ENCODE measurements around the gene UEVLD.

UEVLD gene

GRCh38 chr11:18588297-18589252, at the start of gene UEVLD:
Gene UEVLD, minus strand, starts transcription at chr11:18588734. Its CDS starts 80 bp downstream, at chr11:18588654.
- H3K27ac ChIP-seq = peak within 1 kb of the TSS; percentile 74
- DNase-seq (ENCODE audit: low spot score) = peak; percentile 94
- no peak for TF ChIP-seq CTCF (conservative IDR thresholded peaks at IDR 0.05; ENCODE audit: low read depth)
- ChIA-PET POLR2A (ENCODE audit: low non-redundant PET) (interaction anchor here (0.9 kb wide), 1 partner anchor 46 kb away, joined by 3 read pairs; the partner anchor contains the start of gene SPTY2D1), CTCF (interaction anchor here (1.0 kb wide), 1 partner anchor 48 kb away, joined by 3 read pairs; no protein-coding TSS in a partner anchor)

DNA sequence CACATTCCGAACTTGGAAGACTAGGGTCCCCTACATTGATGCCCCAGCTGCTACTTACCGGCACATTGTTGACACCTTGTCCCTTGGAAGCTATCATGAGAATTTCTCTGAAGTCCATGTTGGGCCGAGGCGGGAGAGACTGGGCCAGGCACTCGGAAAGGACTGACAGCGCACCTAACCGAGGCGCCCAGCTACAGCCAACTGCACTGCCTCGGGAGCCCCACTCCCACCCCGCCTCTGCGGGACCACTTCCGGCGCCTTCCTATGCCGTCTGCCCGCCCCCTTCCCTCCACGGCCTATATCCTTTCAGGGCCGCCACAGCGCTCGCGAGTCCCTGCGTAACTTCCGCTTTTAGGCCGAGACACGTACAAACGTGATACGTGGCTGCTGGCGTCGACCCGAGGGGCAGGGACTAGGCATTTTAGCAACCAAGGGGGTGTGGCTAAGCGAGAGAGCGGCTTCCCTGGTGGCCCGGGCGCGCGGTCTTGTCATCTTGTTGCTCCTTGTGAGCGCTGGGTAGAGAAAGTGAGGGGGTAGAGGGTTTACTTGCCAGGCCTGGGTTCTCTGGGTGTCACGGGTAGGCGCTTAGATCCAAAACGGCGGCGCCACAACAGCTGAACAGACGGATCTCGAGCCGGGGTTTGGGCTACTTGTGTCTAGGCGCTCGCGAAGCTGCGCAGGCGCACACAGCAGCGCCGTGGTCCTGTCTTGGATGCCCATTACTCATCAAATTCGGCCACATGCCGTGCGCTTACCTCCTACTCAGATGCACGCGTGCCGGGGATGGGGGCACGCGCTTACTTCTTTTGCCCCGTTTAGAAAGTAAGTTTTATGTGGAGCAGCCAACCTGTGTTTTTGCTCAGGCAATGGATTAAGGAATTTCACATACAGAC, 45.9 kb upstream of the UEVLD start, which contains the start of gene SPTY2D1:
TSS of gene SPTY2D1 (minus strand) at position 203 of the 893 bp plus-strand sequence. CDS start at position 118, 85 bp downstream.
- POLR2A ChIA-PET (ENCODE audit: low non-redundant PET) = interaction anchor here (0.5 to 1.1 kb wide), 3 partner anchors 43 to 53 kb away, joined by 3 to 6 read pairs (median 4); partner anchors contain the start of gene UEVLD

GRCh38 chr11:18633256-18634139, 45.0 kb upstream of the UEVLD start:
- TF ChIP-seq CTCF (conservative IDR thresholded peaks at IDR 0.05; ENCODE audit: low read depth) = no peak
- ChIA-PET POLR2A (ENCODE audit: low non-redundant PET) (interaction anchor here (0.5 to 1.1 kb wide), 3 partner anchors 45 to 1688 kb away, joined by 3 to 7 read pairs (median 3); partner anchors contain the start of genes GTF2H1 and UEVLD), CTCF (interaction anchor here (0.6 kb wide), 2 partner anchors 32 to 94 kb away, joined by 3 read pairs; no protein-coding TSS in a partner anchor)
- peak overlapping the region; percentile 87 for H3K27ac ChIP-seq
- no peak for DNase-seq (ENCODE audit: low spot score)

More for the DNA sequence above, 45.9 kb upstream of the UEVLD start, which contains the start of gene SPTY2D1:
- CTCF ChIA-PET = interaction anchor here (0.6 to 0.9 kb wide), 3 partner anchors 33 to 97 kb away, joined by 3 to 5 read pairs (median 3); no protein-coding TSS in a partner anchor
- peak; percentile 96 for DNase-seq (ENCODE audit: low spot score)
- no peak for TF ChIP-seq CTCF (conservative IDR thresholded peaks at IDR 0.05; ENCODE audit: low read depth)
- peak within 1 kb of the TSS; percentile 87 for H3K27ac ChIP-seq

DNA sequence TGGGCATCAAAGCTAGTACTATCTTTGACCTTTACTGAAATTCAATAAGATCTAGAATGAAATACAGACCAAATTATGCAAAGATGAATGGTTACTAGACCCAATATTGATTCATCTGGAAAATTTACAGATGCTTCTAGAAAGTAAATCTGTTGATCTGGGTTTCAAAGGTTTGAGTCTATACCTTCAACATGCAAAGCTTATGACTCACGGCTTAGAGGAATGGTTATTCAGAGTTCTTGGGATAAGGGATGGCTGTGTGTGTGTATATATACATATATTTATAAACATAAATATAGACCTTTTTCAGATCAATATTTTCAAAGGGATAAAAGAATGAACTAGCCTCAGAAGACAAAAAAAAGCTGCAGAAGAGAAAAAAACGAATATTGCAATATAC, 44.3 kb upstream of the UEVLD start:
- ChIA-PET POLR2A (ENCODE audit: low non-redundant PET) (interaction anchor here (0.5 kb wide), 1 partner anchor 1689 kb away, joined by 7 read pairs; no protein-coding TSS in a partner anchor), CTCF (no interaction called here)
- H3K27ac ChIP-seq = no peak overlapping the region
- DNase-seq (ENCODE audit: low spot score) = no peak
- TF ChIP-seq CTCF (conservative IDR thresholded peaks at IDR 0.05; ENCODE audit: low read depth) = no peak

DNA sequence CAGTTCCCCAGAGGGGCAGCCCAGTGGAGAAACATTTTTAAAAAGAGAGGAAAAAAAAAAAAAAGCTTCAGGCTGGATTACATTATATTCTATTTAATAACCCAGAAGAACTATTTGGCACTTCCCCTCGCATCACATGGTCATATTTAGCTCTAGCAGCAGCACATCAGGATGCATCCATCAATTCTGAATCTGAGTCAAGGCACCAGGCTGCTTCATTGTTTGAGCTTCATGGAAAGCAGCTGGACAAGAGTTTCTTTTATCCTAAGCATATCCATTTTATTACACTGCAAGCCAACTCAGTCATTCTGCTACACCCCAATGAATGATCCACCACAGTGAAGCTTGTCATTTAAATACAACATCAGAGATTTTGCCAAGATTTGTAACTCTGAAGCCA, 35.6 kb upstream of the UEVLD start:
- no peak for DNase-seq (ENCODE audit: low spot score)
- ChIA-PET CTCF (no interaction called here), POLR2A (ENCODE audit: low non-redundant PET) (no interaction called here)
- no peak for TF ChIP-seq CTCF (conservative IDR thresholded peaks at IDR 0.05; ENCODE audit: low read depth)
- no peak overlapping the region for H3K27ac ChIP-seq
